GM12864 (cell line): ENCODE results near the gene PREX1.

Source experiments
- DNase-seq: peaks from one replicate; pipeline ENCODE4 v3.0.0-alpha.2; 2011; ENCODE audit warnings: low read depth
- H3K4me3 ChIP-seq: 2 replicates; pipeline ENCODE4 v1.5.1; 2011; ENCODE audit warnings: mild to moderate bottlenecking, low read depth, low read length, control low read depth
- CTCF ChIP-seq: IDR thresholded peaks from 2 replicates; pipeline ENCODE4 v1.5.1; 2011; ENCODE audit warnings: low read depth, mild to moderate bottlenecking, moderate library complexity, low read length, control low read depth, inconsistent platforms; ENCODE audit errors: missing control alignments

The PREX1 gene

GRCh38 chr20:48681873-48682426 is 145.8 kb downstream of the PREX1 start:
- TF ChIP-seq CTCF = no peak
- H3K4me3 ChIP-seq = no peak overlapping the region
- DNase-seq = no peak

DNA sequence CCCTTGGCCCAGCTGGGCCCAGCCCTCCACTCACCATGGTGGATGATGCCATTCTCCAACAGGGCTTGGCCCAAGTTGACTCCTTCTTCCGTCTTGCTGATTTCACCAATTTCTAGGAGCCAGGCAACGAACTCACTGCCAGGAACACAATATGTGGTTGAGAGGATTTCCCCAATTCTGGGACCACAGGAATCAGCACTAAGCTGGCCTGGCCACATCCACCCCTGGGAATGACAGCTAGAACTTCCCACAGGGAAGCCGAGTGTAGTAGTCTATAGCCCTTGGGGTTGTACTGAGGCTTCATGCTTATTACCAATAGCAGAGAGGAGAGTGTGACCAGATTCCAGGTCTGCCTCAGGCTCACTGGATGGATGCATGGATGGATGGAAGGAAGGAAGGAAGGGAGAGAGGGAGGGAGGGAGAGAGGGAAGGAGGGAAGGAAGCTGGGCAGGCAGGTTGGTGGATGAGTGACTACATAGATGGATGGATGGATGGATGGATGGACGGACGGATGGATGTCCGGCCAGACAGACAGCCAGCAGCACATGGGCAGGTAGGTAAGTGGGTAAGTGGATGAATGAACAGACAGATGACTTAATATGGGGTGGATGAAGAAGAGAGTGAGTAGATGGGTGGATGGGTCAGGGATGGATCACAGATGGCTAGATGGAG is 146.5 kb downstream of the PREX1 start:
- TF ChIP-seq CTCF = no peak
- DNase-seq = no peak

GRCh38 chr20:48680650-48681049 is 147.1 kb downstream of the PREX1 start:
- no peak for DNase-seq
- no peak for TF ChIP-seq CTCF

More for the DNA sequence above, 146.5 kb downstream of the PREX1 start:
- no peak overlapping the region for H3K4me3 ChIP-seq

GRCh38 chr20:48679599-48679998 is 148.2 kb downstream of the PREX1 start:
- no peak for DNase-seq
- H3K4me3 ChIP-seq = no peak overlapping the region
- no peak for TF ChIP-seq CTCF

More at GRCh38 chr20:48680650-48681049, 147.1 kb downstream of the PREX1 start:
- no peak overlapping the region for H3K4me3 ChIP-seq

GRCh38 chr20:48679011-48679410 is 148.8 kb downstream of the PREX1 start:
- H3K4me3 ChIP-seq = no peak overlapping the region
- no peak for DNase-seq
- no peak for TF ChIP-seq CTCF

DNA sequence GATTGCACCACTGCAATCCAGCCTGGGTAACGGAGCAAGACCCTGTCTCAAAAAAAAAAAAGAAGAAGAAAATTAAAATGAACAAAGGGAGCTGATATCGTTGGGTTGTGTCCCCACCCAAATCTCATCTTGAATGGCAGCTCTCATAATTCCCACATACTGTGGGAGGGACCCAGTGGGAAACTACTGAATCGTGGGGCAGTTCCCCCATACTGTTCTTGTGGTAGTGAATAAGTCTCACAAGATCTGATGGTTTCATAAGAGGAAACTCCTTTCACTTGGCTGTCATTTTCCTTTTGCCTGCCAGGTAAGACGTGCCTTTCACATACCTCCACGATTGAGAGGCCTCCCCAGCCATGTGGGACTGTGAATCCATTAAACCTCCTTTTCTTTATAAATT is 149.4 kb downstream of the PREX1 start:
- DNase-seq = no peak
- no peak for TF ChIP-seq CTCF
- H3K4me3 ChIP-seq = no peak overlapping the region

GRCh38 chr20:48676795-48677460 is 150.9 kb downstream of the PREX1 start:
- no peak for DNase-seq
- no peak for TF ChIP-seq CTCF
- no peak overlapping the region for H3K4me3 ChIP-seq
